Ramos (cell line): ENCODE data around the gene ARRDC4.

Experiments
- in situ Hi-C: fragments of 300-500 bp; cut with MboI; formaldehyde crosslinking; loops from one replicate; pipeline ENCODE4 v1.14.3; 2022; ENCODE audit warnings: low sequenced_read_pairs; ENCODE audit not compliant: unreplicated experiment

The ARRDC4 gene

GRCh38 chr15:97994236-97994635 is 33.7 kb downstream of the ARRDC4 start:
- in situ Hi-C loops: no loop called here

- in situ Hi-C loops: no loop called here
Measured at GRCh38 chr15:97995192-97995591, 34.7 kb downstream of the ARRDC4 start.

DNA sequence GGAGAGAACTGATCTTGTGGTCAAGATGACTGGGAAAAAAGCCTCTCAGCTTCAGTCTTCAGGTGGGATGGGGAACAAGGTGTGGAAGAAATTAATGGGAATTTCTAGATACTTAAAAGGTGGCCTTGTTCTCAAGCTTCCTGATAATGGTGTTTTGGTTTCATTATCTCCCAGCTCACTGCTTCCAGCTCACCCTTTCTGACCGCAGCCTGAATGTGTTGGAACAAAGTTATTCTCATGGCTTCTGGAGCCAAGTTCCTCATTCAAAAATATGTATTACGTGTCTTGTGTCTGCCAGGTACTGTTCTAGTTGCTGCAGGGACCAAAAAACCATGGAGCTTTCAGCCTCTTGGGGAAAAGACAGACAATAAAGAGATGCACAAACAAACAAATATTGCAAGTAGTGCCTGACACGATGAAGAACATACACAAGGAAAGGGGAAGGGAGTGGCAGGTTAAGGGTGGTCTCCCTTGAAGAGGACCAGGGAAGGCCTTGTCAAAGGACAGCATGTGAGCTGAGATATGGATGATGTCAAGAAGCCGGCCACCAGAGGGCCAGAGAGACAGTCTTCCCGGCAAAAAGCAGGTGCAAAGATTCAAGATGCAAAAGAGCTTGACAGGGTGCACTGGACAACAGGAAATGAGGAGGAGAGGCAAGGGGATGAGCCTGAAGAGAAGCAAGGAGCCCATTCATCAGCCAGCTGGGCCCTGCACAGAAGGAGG is 35.5 kb downstream of the ARRDC4 start:
- in situ Hi-C loops: no loop called here

- in situ Hi-C loops: no loop called here
Measured at GRCh38 chr15:97998307-97999071, 38.0 kb downstream of the ARRDC4 start.

- in situ Hi-C loops: no loop called here
Measured at GRCh38 chr15:98000249-98001203, 40.0 kb downstream of the ARRDC4 start.

- in situ Hi-C loops: no loop called here
Measured at GRCh38 chr15:98001663-98002194, 41.2 kb downstream of the ARRDC4 start.

- in situ Hi-C loops: no loop called here
Measured at GRCh38 chr15:98002419-98002818, 41.9 kb downstream of the ARRDC4 start.

GRCh38 chr15:98002866-98003265 is 42.4 kb downstream of the ARRDC4 start:
- in situ Hi-C loops: no loop called here

- in situ Hi-C loops: no loop called here
Measured at GRCh38 chr15:98003518-98003917, 43.0 kb downstream of the ARRDC4 start.

GRCh38 chr15:98003996-98004395 is 43.5 kb downstream of the ARRDC4 start:
- in situ Hi-C loops: no loop called here

GRCh38 chr15:98005659-98006058 is 45.2 kb downstream of the ARRDC4 start:
- in situ Hi-C loops: no loop called here

- in situ Hi-C loops: no loop called here
Measured at GRCh38 chr15:98009169-98009568, 48.7 kb downstream of the ARRDC4 start.

GRCh38 chr15:98009971-98010370 is 49.5 kb downstream of the ARRDC4 start:
- in situ Hi-C loops: no loop called here

GRCh38 chr15:98012354-98012753 is 51.9 kb downstream of the ARRDC4 start:
- in situ Hi-C loops: no loop called here

- in situ Hi-C loops: no loop called here
Measured at GRCh38 chr15:98013631-98014030, 53.1 kb downstream of the ARRDC4 start.

DNA sequence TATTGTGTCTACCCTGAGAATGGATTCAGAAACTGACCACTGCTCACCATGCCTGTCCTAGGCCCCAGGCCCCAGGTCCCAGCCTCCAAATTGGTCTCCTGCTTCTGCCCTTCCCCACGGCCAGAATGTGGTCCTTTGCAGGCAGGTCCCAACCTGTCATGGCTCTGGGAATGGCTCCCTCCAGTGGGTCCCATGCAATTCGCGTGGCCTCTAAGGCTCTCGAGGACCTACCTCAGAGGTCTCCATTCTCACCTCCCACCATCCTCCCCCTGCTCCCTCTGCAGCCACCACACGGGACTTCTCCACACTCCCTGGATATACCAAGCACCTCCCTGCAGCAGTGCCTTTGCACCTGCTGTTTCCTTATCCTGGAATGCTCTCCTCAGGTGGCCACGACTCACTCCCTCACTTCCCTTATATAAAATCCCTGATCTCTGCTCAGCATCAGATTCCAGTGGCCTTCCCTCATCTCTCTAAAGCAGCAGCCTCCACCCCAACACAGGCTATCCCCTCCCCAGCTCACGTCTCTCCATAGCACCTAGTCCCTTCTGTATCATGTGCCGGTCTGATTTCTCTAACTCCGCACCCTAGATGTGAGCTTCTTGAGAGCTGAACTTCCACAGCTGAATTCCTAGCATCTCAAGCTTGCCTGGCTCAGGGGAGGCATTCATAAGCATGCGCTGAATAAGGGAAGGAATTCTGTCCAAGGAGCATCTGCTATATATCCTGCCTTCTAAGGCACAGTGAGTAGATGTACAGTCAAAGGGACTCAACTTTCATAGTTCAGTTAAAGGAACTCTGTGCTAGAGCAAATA is 56.9 kb downstream of the ARRDC4 start:
- in situ Hi-C loops: no loop called here

GRCh38 chr15:98018761-98019351 is 58.4 kb downstream of the ARRDC4 start:
- in situ Hi-C loops: no loop called here
